Measurements from ENCODE around the gene SLC2A13.
A peak's percentile ranks its signal among the peaks of the same experiment; 100 is the strongest.

Gene SLC2A13

GRCh38 chr12:40105515-40106201, at the start of gene SLC2A13:
Gene SLC2A13, minus strand, starts transcription at chr12:40106081. Its CDS starts 273 bp downstream, at chr12:40105808.
- DNase-seq = peak; percentile 17 to 49

- DNase-seq = no peak
These were observed 48.5 kb upstream of the SLC2A13 start for GRCh38 chr12:40154381-40154780.

- no peak for DNase-seq
These were observed 47.6 kb upstream of the SLC2A13 start for GRCh38 chr12:40153432-40153831.

DNA sequence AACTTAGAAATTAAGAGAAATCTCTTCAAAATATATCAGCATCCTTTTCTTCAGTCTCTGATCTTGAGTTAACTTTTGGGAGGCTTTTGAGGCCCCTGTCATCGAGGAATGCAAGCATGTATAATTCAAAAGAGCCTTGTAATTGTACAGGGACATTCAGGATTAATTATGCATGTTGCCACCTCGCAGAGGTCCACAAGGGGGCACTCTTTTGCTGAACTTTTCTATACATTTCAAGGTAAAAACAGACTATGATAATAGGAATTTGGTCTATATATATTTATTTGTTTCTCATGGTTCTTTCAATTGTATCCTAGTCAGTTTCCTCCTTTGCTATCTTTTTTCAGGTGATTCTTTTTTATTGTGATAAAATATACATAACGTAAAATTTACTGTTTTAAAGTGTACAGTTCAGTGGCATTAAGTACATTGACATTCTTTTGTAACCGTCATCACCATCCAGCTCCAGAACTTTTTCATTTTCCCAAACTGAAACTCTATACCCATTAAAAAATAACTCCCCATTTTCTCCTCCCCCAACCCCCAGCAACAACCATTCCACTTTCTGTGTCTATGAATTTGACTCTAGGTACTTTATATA, 47.0 kb upstream of the SLC2A13 start:
- DNase-seq = peak in 1 of 2 experiments; percentile 22

- no peak for DNase-seq
These were observed 43.9 kb upstream of the SLC2A13 start for GRCh38 chr12:40149673-40150260.

- DNase-seq = no peak
These were observed 41.2 kb upstream of the SLC2A13 start for GRCh38 chr12:40146800-40147797.

DNA sequence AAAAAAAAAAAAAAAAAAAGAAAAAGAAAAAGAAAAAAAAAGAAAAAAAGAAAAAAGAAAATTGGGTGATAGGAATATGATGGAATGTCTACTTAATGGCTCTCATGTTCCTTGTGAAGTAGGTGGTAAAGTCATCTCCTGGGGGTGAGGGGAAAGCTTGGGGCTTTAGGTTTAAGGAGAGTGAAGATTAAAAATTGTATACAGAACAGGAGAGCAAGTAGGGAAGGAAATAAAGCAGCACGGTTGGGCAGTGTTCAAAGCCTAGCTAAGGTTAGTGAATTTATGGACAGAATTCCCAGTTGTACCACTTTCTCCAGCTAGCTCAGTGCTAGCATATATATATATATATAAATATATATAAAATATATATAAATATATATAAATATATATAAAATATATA, 40.0 kb upstream of the SLC2A13 start:
- peak in 1 of 2 experiments; percentile 9 for DNase-seq

- no peak for DNase-seq
These were observed 38.1 kb upstream of the SLC2A13 start for GRCh38 chr12:40144023-40144422.

DNA sequence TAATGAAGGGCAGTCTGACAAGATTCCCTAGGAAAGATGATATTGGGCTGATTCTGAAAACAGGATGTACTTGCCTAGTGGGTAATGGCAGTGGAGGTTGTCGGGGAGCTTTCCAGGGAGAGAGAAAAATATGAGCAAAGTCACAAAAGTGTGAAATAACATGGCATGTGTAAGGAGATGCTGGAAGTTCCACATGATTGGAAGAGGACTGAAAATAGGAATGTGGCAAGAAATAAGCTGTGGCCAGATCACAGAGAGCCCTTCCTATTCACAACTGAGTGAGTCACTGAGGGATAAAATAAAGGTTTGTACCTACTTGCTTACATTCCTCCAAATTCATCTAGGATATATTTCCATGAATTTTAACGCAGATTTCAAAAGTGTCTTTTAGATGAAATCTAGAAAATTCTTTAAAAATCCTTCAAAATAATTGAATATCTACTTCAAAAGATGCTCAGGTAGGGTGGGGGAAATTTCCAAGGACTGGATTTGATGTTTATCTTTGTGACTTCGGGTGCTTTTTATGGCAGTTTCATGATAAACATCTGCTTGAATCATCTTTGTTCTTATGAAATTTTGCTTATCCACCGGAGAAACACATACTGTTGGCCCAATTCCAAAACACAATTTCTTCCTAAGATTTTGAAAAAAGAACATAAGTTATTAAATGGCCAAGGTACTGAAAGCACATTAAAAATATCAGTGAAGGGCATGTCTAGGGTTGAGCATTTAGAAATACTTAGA, 36.3 kb upstream of the SLC2A13 start:
- DNase-seq = no peak

DNA sequence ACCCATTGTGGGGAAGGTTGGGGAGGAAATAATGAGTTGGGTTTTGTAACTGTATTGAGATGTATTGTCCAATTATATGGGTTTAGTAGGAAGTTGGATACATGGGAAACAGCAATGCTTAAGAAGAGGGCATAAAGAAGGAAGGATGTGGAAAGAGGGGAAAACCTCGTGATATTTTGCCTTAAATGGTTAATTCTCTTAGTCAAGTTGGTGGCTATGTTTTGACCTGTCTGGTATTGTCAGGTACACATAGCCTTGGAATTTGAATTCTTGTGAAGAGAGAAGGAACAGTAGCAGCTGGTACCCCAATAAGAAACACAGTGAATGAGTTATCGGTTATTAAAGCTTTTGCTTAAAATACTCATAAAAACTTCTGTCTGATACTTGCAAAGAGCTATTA, 32.6 kb upstream of the SLC2A13 start:
- DNase-seq = no peak

GRCh38 chr12:40137252-40137651, 31.4 kb upstream of the SLC2A13 start:
- no peak for DNase-seq

DNA sequence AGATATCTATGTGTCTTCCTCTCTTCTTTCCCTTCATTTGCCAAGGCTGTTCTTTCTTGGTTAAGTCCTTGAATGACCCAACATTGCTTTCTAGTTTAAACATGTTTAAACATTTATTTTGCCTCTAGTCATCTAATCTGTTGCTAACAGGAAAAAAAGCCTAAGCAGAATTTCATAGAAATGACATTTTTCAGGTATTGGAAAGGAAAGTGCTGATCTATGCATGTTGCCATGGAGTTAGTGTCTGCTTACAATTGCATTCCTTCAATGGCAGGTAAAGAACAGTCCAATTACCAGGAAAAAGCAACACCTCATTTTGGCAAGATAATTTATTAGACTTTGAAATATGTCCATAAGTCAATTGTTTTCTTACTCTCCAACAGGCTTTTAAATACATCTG, 21.5 kb upstream of the SLC2A13 start:
- DNase-seq = no peak

GRCh38 chr12:40123496-40123895, 17.6 kb upstream of the SLC2A13 start:
- no peak for DNase-seq

- no peak for DNase-seq
These were observed 17.0 kb upstream of the SLC2A13 start for GRCh38 chr12:40122842-40123241.

DNA sequence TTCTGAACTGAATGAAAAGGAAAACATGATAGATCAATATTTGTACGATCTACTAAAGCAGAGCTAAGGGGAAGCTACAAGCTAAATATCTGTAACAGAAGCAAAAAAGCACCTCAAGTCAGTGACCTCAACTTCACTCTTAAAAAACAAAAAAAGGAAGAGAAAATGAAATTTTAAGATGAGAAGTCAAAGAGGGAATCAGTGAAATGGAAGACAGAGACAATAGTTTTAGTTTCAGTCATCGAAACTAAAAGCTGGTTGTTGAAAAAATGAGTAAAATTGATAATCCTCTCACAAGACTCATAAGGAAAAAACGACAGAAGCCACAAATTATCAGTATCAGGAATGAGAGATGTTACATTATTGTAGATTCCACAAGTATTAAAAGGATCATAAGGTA, 11.9 kb upstream of the SLC2A13 start:
- no peak for DNase-seq

DNA sequence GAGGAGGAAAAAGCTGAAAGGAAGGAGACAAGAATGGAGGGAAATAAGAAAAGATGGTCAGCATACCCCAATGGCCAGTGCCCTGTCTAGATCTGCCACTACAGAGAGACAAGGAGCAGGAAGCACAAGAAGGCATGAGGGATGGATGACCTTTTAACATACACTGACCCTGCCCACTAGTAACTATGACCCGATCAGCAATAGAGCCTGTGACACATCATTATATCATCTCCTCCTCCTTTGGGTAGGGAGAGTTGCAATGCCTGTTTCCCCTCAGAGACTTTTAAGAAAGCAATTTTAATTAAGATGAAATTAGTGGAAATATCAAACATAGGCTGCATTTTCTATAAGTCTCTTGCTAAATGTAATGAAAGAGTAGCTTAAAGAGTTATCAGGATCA, 4.7 kb upstream of the SLC2A13 start:
- DNase-seq = no peak

GRCh38 chr12:40107803-40108620, 2.1 kb upstream of the SLC2A13 start:
- DNase-seq = no peak

DNA sequence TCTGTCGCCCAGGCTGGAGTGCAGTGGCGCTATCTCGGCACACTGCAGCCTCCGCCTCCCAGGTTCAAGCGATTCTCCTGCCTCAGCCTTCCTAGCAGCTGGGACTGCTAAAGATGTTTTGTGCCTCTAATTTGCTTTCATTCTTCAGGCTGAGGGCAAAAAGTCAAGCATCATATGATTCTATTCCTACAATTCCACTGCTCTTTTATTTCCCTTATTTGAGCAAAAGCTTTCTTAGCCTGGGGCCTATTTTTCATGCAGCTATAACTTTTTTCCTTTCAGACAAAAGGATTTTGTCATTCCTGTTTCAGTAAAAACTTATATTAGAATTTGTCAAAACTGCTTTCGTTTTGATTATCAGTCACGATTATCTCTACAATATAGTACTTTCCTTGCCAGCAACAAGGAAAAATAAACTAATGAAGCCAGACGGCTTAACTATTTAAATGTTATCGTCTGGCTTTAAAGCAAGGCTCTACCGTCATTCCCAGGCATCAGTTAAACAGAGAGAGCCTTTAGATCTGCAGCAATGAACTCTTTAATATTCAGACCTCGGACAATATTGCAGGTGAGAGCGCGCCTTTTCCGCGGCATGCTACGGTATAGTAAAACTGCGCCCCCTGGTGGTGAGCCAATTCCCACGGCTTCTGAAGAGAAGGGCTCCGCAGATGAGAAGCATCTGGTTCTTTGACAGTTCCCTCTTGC, 1.4 kb upstream of the SLC2A13 start:
- DNase-seq = peak; percentile 27 to 86

- DNase-seq = no peak
These were observed 774 bp upstream of the SLC2A13 start for GRCh38 chr12:40106655-40107054.

DNA sequence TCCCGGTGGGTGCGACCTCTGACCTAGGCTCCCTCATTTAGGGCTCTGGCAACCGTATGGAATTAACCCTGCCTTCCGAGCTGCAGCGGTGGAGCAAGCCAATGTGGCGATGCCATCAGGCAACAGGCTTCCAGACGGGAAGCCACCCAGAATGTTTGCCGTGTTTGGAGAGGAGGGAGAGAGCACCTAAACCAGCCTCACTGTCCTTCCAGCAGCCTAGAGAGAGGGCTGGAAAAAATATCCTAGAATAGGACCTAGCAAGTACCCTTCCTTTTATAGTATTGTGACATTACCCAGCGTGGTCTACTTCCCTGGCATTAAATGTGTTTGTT, 287 bp upstream of the SLC2A13 start:
- DNase-seq = no peak

DNA sequence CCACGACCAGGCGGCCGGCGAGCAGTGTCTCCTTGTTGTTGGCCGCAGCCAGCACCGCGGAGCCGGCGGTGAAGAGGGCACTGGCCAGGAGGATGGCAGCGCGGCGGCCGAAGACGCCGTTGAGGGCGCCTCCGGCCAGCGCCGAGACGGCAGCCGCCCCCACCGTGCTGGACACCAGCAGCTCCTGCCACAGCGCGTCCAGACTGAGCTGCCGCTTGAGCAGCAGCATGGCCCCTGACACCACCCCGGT, 691 bp downstream of the SLC2A13 start:
- no peak for DNase-seq

All from SW 1271 (cell line).